GM19455 (cell line): ENCODE measurements around the gene CLCN5.
"Not testable (repeated sequence)": the region's sequence is repeated elsewhere in the genome, so short reads cannot be mapped to it uniquely, and the experiment has no call there.

Experiments used
- ATAC-seq: cut with Tn5 transposase; IDR thresholded peaks from one replicate; pipeline ENCODE4 v1.9.1; 2021; ENCODE audit not compliant: unreplicated experiment

CLCN5 gene

GRCh38 chrX:49995107-49995731 lies 72.8 kb downstream of the CLCN5 start:
- no peak for ATAC-seq

- ATAC-seq = no peak
These were observed 73.5 kb downstream of the CLCN5 start for GRCh38 chrX:49995795-49996455.

GRCh38 chrX:49996474-49996873 lies 74.1 kb downstream of the CLCN5 start:
- ATAC-seq = no peak

GRCh38 chrX:49999087-49999486 lies 76.7 kb downstream of the CLCN5 start:
- no peak for ATAC-seq

GRCh38 chrX:50000937-50001542 lies 78.6 kb downstream of the CLCN5 start:
- ATAC-seq = no peak

- ATAC-seq = peak; percentile 59
These were observed 79.8 kb downstream of the CLCN5 start for GRCh38 chrX:50002067-50002714.

- no peak for ATAC-seq
These were observed 81.1 kb downstream of the CLCN5 start for GRCh38 chrX:50003467-50003866.

DNA sequence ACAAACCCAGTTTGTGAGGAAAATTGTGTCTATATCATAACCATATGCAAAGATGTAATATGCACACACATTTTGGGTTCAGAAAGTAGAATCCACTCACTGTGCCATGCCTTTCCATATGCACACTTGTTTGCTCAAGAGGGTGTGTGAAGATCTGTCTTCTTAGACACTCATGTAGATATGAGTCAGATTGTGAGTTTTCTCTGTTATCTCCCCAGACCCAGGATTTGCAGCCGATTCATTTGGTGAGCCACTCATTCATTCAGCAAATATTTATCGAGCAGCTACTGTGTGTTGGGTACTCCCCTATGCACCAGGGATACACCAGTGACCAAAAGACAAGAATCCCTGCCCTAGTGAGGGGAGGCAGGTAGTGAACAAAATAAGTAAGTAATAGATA lies 81.5 kb downstream of the CLCN5 start:
- ATAC-seq = no peak

DNA sequence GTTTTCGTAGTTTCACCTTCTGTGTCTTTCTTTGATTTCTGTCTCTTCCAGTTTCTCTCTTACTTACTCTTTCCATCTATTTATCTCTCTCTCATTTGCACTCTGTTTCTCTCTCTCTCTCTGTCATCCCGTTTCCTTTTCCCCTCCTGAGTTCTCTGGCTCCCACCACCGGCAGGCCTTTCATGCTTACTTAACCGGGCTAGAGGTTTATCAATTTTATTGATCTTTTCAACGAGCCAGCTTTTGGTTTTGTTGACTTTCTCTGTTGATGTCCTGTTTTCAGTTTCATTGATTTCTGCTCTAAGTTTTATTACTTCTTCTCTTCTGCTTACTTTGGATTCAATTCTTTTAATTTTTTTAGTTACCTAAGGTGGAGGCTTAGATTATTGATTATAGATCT lies 103.2 kb downstream of the CLCN5 start:
- not testable (repeated sequence) for ATAC-seq

DNA sequence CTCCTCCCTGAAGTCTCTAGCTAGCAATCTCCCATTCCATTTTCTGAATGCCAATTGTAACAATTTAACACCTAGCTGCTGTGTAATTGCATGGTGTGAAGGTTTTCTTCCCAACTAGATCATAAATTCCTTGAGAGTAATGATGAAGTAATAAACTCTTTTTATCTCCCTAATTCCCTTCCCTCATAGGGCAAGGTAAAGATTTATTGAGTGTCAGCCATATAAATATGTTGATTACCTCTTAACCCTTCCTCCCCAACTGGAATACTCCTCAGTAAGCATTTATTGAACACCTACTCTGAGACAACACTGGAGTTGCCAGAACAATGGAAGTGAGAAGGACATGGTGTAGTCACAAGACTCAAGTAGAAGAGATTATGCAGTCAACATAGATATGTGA lies 112.7 kb downstream of the CLCN5 start:
- no peak for ATAC-seq

- ATAC-seq = no peak
These were observed 114.0 kb downstream of the CLCN5 start for GRCh38 chrX:50036426-50036825.

- ATAC-seq = no peak
These were observed 123.4 kb downstream of the CLCN5 start for GRCh38 chrX:50045823-50046222.

DNA sequence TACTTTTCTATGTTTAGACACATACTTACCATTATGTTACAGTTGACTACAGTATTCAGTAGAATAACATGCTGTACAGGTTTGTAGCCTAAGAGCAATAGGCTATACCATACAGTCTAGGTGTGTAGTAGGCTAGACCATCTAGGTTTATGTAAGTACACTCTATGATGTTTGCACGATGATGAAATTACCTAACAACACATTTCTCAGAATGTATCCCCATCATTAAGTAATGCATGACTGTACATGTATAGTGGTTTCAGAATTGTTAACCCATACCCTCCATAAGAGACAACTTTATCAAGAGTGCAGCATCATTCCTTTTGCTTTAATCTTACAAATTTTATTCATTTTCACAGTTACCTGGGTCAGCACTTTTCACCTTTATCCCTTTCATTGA lies 126.8 kb downstream of the CLCN5 start:
- ATAC-seq = no peak

DNA sequence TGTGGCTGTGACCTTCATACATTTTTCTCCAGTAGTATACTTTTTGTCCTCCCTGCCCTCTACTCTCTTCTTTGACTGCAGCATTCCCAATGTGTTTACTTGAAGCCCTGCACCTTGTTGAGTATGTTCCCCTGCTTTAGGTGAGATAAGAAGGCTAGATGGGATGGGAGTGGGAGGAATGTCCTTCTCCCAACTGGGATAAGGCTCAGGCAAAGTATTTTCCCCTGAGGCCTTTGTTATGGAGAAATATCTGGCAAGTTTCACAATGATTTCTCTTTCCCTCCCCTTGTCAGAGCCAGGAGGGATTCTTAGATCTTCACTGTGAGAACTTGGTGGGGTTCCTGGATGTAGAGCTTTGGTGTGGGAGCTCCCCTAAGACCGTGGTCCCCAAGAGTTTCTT lies 131.8 kb downstream of the CLCN5 start:
- no peak for ATAC-seq

GRCh38 chrX:50066318-50066937 lies 144.0 kb downstream of the CLCN5 start:
- no peak for ATAC-seq

- no peak for ATAC-seq
These were observed 145.3 kb downstream of the CLCN5 start for GRCh38 chrX:50067435-50068284.

GRCh38 chrX:50068285-50068563 lies 145.8 kb downstream of the CLCN5 start:
- no peak for ATAC-seq

DNA sequence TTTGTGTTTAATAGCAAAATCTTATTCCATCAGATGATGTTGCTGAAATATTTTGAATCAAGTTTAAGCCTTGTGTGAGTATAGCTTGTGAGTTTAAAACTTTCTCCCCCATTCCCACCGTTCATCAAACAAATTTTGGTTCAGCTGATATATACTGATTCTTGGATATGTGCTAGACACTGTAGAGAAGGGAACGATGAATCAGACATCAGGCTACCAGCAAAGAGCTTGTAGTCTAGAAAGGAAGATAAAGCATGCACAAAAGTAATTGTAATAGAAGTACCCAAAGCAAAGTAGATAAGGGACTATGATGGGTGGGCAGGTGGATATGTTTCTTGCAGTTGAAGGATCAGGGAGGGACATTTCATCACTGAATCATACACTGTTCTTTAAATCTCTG lies 146.5 kb downstream of the CLCN5 start:
- no peak for ATAC-seq

DNA sequence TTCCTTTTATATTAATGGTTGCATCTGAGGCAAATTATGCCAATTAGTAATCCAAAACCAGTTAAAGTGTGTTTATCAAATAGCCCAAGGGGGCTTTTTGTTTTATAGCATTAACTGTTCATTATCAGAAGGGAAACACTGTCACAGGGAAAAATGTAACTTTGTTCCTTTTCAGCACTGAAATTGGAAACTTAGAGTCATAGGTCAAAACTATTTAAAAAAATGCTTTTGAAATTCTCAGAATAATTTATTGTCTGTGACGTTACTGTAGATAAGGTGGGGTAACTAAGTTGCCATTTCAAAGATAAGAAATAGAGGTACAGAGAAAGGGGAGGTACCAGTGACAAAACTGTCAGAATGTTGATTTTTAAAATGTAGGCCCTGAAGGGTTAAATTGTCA lies 149.1 kb downstream of the CLCN5 start:
- no peak for ATAC-seq

GRCh38 chrX:50072110-50072509 lies 149.7 kb downstream of the CLCN5 start:
- ATAC-seq = no peak

- ATAC-seq = no peak
These were observed 151.2 kb downstream of the CLCN5 start for GRCh38 chrX:50073601-50074000.
